ENCODE results near the gene GNAT3.

GNAT3 gene

DNA sequence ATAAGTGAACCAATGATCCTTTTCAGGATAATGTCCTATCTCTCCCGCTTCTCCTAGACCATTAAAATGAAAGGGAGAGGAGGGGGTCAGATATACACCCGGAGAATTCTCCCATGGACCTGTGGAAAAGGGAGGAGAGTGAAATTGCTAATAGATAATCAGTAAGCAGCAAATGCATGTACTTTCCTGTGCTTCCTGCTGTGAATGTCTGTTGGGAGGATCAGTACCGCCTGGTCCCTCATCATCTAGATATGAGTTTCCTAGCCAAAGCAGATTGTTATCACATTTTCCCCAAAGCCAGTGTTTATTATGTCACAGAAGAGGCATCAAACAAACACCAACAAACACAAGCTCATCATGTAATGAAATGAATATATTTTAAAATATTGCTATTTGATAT, 96.8 kb downstream of the GNAT3 start:
- DNase-seq = no peak

DNA sequence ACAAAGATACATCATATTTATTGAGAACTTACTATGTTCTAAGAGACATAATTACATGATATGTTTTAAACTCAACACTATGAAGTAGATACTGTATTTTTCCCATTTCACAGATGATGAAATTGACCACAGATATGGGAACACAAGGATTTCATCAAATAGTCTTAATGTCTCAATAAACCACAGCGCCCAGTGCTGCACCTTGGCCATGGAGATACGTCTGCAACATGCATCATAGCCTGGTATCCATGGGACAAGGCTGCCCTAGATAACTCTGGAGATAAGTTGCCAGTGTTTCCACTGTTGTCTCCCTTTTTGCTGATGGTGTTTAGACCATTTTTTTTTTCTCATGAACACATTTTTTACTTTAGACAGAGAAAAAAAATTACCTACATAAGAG, 97.5 kb downstream of the GNAT3 start:
- no peak for DNase-seq

DNA sequence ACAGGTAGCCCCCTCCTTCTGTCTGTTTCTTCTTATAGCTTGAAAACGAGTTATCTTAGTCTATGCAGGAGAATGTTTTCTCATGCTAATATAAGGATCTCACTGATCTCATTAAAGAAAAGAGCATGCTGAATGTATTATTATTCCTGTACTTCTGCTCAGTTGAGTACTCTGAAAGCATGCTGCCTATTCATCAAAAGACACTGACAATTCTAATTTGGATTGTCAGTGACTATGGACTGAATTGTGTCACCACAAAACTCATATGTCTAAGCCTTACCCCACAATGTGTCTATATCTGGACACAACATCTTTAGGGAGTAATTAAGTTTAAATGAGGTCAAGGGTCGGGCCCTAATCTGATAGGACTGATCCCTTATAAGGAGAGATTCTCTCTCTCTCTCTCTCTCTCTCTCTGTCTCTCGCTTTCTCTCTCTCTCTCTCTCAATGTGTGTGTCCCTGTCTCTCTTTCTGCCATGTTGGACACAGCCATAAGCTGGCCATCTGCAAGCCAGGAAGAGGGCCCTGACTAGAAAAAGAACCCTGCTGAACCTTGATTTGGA, 98.4 kb downstream of the GNAT3 start:
- DNase-seq = no peak

DNA sequence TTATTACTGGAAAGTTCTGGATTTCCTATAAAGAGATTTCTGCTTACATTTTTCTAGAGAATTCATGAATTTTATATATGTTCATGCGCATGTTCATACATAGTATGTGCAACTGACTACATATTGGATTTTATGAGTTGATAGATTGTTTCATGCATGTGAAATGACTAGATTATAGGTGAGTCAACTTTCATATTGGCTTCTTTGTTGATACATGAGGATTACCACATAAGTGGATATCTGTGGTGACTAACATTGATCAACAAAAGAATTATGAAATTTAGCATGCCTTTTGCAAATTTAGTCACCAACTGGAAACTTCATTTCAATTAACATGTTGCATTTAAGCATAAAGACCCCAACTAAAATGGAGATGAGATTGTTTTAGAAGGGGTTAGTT, 99.0 kb downstream of the GNAT3 start:
- no peak for DNase-seq

DNA sequence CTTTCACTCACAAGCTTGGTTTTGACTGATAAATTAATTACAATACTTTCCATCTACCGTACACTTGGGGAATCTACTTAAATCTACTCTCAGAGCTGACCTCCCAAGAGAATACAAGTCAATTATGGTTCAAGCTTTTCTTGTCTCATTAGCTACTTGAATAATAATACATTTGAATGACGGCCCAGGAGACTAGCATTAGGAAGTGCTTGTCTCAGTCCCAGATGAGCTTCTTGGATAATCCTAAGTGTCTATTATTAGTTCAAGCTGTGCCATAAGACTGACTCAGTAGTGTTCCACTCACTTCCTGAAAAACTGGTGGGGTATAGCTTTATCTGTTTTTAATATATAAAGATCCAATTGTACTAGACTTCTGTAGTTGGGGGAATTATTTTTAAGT, 100.2 kb downstream of the GNAT3 start:
- DNase-seq = no peak

DNA sequence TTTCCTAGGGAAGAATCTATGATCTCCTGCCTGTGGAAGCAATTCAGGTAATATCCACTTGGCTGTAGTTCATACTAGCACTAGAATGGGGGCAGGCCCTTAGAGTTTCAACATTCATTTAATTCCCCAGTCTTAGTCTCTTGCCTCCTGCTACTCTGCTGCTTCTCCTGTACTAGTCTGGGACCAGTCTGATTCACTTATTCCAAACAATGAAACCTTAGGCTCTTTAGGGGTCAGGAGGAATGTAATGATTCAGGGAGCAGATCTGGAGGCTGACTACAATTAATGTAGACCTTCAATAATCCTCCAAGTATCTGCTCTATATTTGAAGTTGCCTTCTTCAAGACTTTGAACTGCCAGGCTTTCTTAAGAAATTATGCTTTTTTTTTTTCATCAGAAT, 101.8 kb downstream of the GNAT3 start:
- DNase-seq = no peak
